ENCODE data around the gene P3H2. TPM values are rescaled to one million over a fixed set of nuclear protein-coding genes. Genes with fewer than 3 reads are reported as not detected.

The P3H2 gene
- total RNA-seq, 4 donors from 2014 or later, result 4.2 to 20.2 (median 5.7) TPM

DNA sequence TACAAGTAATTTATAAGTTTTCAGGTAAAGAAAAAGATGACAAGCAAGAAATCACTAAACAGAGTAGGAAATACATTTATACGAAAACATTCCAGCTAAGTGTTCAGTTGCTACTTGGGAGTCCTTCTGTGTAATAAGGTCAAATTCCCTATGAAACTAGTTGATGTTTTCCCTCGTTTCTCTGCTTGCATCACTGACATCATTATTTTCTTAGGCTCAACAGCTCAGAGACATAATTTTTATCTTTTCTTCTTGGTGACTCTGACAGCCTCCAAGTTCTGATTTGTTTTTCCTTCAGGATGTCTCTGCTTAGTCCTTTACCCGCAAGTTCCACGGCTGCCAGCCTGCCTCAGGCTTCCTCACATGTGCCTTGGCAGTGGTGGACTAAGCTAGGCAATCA lies 173.6 kb downstream of the P3H2 start:
- no peaks in the 10 kb centered on the region for H3K36me3 ChIP-seq
- H3K9me3 ChIP-seq, result no peaks in the 10 kb centered on the region
- no peaks in the 10 kb centered on the region for H3K4me1 ChIP-seq
- H3K27me3 ChIP-seq, result no peaks in the 10 kb centered on the region
- WGBS, 2 donors, result 68 to 72% methylated on average over 4 of the region's 4 CpGs
- no peak overlapping the region for H3K27ac ChIP-seq
- H3K4me3 ChIP-seq (replicated peaks in 1 of 3), result no peak overlapping the region
- DNase-seq, result no peak
- intact Hi-C loops (cut with DNase I), result no loop called here
- TF ChIP-seq, protein P1, sequence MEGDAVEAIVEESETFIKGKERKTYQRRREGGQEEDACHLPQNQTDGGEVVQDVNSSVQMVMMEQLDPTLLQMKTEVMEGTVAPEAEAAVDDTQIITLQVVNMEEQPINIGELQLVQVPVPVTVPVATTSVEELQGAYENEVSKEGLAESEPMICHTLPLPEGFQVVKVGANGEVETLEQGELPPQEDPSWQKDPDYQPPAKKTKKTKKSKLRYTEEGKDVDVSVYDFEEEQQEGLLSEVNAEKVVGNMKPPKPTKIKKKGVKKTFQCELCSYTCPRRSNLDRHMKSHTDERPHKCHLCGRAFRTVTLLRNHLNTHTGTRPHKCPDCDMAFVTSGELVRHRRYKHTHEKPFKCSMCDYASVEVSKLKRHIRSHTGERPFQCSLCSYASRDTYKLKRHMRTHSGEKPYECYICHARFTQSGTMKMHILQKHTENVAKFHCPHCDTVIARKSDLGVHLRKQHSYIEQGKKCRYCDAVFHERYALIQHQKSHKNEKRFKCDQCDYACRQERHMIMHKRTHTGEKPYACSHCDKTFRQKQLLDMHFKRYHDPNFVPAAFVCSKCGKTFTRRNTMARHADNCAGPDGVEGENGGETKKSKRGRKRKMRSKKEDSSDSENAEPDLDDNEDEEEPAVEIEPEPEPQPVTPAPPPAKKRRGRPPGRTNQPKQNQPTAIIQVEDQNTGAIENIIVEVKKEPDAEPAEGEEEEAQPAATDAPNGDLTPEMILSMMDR (IDR thresholded peaks at IDR 0.05), result no peak
- no peak for TF ChIP-seq POLR2A (IDR thresholded peaks at IDR 0.05)

GRCh38 chr3:189945935-189946709 lies 174.6 kb downstream of the P3H2 start:
- DNase-seq, result no peak
- H3K4me1 ChIP-seq, result no peaks in the 10 kb centered on the region
- H3K36me3 ChIP-seq, result no peaks in the 10 kb centered on the region
- no peak for TF ChIP-seq POLR2A (IDR thresholded peaks at IDR 0.05)
- TF ChIP-seq, protein P1 (IDR thresholded peaks at IDR 0.05), result no peak
- H3K9me3 ChIP-seq, result no peaks in the 10 kb centered on the region
- H3K27me3 ChIP-seq, result no peaks in the 10 kb centered on the region
- 96 to 97% methylated on average over 6 of the region's 6 CpGs for WGBS, 2 donors
- no peak overlapping the region for H3K27ac ChIP-seq
- intact Hi-C loops (cut with DNase I), result no loop called here
- no peak overlapping the region for H3K4me3 ChIP-seq (replicated peaks in 1 of 3)

- no peak for DNase-seq
- intact Hi-C loops (cut with DNase I), result no loop called here
- no peak overlapping the region for H3K27ac ChIP-seq
Measured at GRCh38 chr3:189944285-189945145, 176.2 kb downstream of the P3H2 start.

DNA sequence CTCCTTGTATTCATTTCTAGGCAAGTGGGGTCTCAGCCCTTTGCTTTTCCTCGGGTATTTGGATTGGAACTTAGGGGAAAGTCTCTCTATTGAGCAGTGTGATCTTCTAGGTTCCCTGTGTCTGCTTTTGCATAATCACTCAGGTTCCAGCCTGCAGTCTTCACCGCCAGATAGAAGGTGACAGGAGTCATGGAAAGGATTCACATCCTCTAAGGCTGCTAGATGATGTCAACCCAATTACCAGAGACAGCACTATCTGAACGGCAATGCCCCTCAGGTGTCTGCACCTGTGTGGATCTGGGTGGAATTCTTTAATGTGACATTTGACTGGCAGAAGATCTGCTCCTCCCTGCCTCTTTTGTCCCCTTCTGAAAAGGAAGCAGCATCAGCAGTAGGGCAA lies 177.7 kb downstream of the P3H2 start:
- H3K27ac ChIP-seq, result no peak overlapping the region
- no peaks in the 10 kb centered on the region for H3K36me3 ChIP-seq
- TF ChIP-seq, protein P1 (IDR thresholded peaks at IDR 0.05), result no peak
- no peak for TF ChIP-seq POLR2A (IDR thresholded peaks at IDR 0.05)
- intact Hi-C loops (cut with DNase I), result no loop called here
- no peak overlapping the region for H3K4me3 ChIP-seq (replicated peaks in 1 of 3)
- no peak for DNase-seq
- no peaks in the 10 kb centered on the region for H3K4me1 ChIP-seq
- WGBS, 2 donors, result 85 to 93% methylated on average over 3 of the region's 3 CpGs
- no peaks in the 10 kb centered on the region for H3K9me3 ChIP-seq
- no peaks in the 10 kb centered on the region for H3K27me3 ChIP-seq

More at GRCh38 chr3:189944285-189945145, 176.2 kb downstream of the P3H2 start:
- 84 to 89% methylated on average over 14 of the region's 14 CpGs for WGBS, 2 donors
- Histone ChIP-seq H3K4me3 (replicated peaks in 1 of 3) (no peak overlapping the region), H3K36me3 (no peaks in the 10 kb centered on the region), H3K4me1 (no peaks in the 10 kb centered on the region), H3K9me3 (no peaks in the 10 kb centered on the region), H3K27me3 (no peaks in the 10 kb centered on the region)
- TF ChIP-seq, protein P1 (IDR thresholded peaks at IDR 0.05), result no peak
- TF ChIP-seq POLR2A (IDR thresholded peaks at IDR 0.05), result no peak

- DNase-seq, result no peak
- H3K27me3 ChIP-seq, result no peaks in the 10 kb centered on the region
- H3K9me3 ChIP-seq, result no peaks in the 10 kb centered on the region
- no peak for TF ChIP-seq POLR2A (IDR thresholded peaks at IDR 0.05)
- TF ChIP-seq, protein P1 (IDR thresholded peaks at IDR 0.05), result no peak
- no peak overlapping the region for H3K4me3 ChIP-seq (replicated peaks in 1 of 3)
- whole genome bisulfite sequencing, 2 donors, result 76 to 83% methylated on average over 2 of the region's 2 CpGs
- intact Hi-C loops (cut with DNase I), result no loop called here
- no peaks in the 10 kb centered on the region for H3K36me3 ChIP-seq
- H3K4me1 ChIP-seq, result no peaks in the 10 kb centered on the region
- no peak overlapping the region for H3K27ac ChIP-seq
Measured at GRCh38 chr3:189941679-189942078, 179.0 kb downstream of the P3H2 start.

Measured in thyroid gland (tissue), 4 donors.